HG03520 (cell line): Measurements from ENCODE around the gene FANCG.

ENCODE experiments used
- ATAC-seq: cut with Tn5 transposase; IDR thresholded peaks from one replicate; pipeline ENCODE4 v1.9.1; 2021; ENCODE audit warnings: mild to moderate bottlenecking, moderate library complexity; ENCODE audit not compliant: unreplicated experiment

FANCG gene

DNA sequence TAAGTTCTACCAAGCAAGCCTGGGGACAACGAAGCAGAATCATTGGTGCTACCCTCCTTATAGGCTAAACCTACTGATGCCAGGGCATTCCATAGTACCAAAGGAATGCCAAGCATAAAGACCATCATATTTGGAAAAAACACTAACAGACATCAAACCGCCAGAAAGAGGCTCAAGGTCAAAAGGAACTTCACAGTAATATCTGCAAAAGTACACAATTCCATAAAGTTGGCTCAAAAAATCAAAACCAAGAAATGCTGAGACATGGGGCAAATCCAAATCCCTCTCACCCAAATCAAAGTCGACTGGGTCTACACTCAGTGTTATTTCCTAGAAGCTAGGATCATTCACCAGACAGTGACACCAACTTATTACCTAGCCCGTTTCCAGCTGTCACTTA is 10.7 kb downstream of the FANCG start:
- no peak for ATAC-seq

DNA sequence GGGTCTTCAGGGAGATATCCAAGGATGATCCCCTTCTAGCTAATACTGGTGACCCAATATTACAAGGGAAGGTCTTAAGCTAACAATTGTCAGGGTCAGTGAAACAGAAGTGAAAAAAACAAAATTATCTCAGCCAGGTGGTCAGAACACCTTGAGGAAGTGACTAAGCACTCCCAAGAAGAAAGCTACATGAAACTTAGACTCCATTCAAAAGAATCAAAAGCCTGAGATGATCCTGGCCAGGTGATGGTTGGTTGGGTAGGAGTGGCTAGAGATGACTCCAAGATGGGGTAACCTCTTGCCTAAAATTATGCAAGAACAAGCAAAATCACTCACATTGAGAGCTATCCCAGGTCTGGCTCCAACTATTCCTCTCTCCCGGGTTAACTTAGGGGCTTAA is 12.7 kb downstream of the FANCG start:
- no peak for ATAC-seq

DNA sequence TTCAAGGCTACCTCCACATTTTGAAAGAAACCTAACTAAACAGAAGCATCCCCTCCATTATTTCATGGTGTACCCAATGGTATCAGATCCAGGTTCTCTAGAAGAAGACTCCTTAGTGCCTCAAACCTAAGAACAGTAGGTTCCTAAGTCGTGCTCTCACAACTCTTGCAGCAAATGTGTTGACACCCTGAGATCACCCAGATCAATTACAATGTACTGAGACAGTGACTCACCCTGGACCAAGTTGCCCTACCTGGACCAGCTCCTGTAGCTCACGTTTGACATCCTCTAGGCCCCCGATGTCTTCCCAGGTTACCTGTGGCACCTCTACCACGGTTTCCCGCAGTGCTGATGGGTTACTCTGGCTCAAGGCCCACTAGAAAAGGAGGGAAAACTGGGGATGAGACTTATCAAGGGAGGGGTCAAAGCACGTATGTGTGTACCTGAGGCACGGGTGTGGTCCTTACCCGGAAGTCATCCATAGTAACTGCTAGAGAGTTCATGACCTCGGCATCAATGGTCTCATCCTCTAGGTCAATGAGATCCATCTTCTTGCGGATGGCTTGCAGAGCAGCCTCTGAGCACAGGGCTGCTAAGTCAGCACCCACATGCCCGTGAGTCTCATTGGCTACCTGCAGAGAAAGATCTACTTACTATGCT is 19.1 kb downstream of the FANCG start:
- no peak for ATAC-seq

DNA sequence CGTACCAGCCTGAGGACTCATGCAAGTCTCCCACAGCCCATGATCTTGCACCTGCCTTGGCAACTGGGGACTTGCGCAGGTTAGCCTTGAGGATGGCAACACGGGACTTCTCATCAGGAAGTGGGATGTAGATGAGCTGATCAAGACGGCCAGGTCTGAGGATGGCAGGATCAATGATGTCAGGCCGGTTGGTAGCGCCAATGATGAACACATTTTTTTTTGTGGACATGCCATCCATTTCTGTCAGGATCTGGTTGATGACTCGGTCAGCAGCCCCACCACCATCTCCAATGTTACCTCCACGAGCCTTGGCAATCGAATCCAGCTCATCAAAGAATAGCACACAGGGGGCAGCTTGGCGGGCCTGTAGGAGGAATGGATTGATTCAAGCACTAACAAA is 20.3 kb downstream of the FANCG start:
- ATAC-seq: no peak

DNA sequence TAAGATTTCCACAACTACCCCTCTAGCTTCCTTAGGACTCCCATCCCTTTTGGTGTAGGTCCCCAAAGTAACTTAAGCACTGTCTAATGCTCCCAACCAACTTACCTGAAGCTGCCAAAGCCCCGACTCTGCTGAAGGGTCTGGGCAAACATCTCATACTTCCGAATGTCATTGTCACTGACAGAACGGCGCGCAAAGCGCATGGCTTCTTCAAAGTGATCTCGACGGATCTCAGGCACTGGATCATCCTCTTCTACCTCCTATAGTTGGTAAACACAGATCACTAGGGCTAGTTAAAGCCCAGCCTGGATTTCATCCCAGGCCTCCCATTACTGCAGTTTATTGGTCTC is 22.5 kb downstream of the FANCG start:
- ATAC-seq: no peak

DNA sequence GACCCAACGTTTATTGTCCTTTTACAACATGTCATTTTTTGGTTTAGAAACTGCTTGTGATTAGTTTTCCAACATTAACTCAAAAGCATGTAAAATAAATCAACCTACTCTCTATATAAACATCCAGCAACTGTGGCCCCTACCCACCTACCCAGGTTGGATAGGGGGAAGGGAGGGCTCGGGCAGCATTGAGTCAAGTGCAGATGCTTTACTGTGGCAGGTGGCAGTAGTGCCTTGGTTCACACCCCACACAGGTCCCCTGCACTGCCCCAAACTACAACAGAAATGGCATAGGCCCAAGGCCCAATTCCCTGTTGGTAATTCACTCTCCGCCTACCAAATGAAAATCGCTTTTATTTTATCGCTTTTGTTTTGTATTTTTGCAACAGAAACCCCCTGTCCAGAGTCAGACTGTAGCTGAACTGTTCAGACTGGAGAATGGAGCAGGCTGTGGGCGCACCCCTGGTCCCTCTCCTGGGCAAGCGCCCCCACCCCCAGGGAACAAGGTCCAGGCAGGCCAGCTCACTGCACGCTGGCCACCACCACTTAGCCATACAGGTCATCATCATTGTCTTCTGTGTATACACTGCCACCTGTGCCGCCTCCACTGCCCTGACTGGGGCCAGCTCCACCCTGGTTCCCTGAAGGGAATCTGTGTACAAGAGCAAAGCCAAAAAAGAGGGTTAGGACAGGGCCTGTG is 23.0 kb downstream of the FANCG start:
- ATAC-seq: no peak

DNA sequence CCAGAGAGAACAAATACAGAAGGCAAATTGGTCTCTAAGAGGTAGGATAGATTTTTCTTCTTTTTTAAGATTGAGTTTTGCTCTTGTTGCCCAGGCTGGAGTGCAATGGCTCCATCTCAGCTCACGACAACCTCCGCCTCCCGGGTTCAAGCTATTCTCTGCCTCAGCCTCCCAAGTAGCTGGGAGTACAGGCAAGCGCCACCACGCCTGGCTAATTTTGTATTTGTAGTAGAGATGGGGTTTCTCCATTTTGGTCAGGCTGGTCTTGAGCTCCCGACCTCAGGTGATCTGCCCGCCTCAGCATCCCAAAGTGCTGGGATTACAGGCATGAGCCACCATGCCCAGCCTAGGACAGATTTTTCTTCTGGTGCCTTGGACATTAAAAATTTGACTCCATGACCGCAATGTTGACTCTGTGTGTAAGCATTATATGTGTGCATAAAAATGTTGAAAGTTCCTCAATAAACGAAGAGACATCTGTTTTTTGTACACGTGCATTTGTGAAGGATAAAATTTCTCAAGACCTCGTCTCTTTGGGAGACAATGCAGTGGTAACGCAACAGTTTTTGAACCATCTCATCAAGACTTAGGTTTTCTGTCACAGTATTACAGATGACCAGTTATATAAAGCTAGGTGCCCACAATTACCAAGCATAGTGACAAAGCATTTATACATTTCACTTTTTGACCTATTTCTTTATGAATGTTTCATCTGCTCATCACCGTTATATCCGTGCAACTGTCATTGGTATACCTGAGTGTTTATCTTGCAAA is 24.7 kb downstream of the FANCG start:
- no peak for ATAC-seq

DNA sequence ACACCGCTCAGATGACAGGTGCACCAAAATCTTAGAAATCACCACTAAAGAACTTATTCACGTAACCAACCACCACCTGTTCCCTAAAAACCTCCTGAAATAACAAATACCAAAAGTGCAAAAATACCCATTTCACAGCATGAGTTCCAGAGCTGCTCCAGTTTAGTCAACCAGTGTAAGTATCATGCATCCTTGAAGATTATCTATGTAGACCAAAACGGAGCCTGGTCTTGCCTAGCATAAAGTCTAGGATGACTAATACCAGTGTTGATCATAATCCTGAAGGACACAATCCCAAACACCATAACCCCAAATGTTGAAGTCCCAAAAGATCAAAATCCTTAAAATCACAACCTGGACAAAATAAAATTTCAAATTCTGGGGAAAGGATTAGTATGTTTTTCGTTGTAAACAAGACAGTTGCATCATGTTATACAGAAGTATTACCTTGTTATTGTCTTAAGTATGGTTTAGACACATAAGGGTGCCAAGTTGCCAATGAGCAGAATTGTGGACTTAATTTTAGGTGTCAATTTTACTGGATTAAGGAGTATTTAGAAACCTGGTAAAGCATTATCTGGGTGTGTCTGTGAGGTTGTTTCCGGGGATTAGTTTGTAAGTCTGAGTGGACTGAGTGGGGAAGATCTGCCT is 25.4 kb downstream of the FANCG start:
- no peak for ATAC-seq

DNA sequence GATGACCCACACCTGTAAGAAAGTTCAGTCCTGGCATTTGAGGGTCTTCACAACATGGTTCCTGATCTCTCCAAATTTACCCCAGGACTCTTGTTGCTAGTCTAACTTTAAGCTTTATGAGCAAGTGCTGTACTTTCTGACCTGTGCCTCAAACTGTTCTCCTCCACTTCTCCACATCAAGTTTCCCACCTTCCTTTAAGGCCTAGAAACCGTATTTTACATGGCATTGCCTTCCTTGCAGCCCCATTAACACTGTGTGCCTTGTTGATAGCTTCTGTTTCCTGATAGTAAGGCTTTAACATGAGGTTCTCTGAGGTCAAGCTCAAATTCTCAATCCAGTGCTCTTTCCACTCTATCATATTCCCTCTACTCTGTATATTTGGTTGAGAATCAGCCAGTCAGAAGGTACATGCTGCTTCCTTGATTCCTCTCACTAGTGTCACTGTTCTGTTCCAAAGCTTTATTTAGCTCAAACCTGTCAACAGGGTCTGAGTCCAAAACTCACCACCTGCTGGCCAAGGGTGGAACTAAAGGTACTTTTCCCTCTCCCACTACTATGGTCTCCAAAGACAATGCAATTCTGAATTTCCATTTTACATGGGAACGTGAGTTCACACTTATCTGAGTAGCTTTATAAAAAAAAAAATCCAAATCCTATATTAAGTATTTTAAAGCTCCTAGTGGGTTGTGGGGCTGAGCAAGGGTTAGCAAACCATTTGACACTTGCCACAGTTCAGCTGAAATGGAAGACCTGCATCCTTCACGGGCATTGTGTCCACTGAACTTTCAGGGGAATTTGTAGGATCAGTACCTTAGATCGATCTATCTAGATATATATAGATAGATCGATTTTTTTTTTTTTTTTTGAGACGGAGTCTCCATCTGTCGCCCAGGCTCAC is 28.4 kb downstream of the FANCG start:
- ATAC-seq: no peak

DNA sequence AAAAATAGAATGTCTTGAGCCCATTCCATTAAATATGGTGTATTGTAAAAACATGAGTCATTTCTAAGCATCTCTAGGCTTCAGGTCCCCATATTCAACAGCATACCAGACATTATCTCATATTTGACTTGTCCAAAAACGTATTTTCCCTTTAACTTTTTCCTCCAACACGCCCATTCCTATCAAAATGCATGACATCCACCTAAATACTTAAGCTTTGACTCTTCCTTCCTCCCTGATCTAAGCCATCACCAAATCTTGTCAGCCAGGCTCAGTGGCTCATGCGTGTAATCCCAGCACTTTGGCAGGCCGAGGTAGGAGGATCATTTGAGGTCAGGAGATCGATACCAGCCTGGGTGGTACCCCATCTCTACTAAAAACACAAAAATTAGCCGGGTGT is 31.2 kb downstream of the FANCG start:
- ATAC-seq: no peak

DNA sequence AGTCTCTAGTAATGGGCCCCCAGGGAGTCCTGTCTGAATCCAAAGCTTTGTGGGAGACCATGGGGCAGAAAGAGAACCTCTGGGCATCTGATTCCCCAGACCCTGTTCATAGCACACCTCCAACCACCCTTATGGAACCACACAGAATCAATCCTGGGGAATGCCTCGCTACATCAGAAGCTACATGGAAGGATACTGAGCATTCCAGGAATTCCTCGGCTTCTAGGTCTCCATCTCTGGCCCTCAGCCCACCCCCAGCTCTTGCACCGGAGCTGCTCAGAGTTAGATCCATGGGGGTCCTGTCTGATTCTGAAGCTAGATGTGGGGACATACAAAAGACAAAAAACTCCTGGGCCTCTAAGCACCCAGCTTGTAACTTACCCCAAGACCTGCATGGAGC is 35.7 kb downstream of the FANCG start:
- ATAC-seq: no peak

DNA sequence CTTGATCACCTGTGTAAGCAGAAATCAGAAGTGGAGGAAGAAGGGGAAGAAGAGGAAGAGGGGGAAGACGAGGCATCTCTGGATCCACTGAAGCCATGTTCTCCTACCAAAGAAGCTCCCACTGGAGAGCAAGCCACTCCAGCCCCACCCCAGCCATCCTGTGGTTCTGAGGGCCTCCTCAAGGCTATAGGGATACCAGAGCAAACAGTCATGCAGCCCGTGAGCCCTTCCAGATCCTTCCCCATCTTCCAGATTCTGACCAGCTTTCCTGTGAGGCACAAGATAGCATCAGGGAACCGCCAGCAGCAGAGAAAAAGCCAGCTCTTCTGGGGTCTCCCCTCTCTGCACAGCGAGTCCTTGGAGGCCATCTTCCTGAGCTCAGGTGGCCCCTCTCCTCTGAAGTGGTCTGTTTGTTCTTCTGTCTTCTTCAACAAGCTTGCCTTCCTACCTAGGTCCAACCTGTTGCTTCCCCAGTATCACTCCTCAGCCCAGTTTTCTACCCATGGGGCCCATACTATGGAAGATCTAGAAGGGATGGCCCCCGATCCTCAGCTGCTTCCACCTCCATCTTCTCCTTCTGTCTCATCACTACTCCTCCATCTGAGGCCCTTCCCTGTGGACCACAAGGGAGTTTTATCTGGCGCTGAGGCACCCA is 36.7 kb downstream of the FANCG start:
- ATAC-seq: no peak

DNA sequence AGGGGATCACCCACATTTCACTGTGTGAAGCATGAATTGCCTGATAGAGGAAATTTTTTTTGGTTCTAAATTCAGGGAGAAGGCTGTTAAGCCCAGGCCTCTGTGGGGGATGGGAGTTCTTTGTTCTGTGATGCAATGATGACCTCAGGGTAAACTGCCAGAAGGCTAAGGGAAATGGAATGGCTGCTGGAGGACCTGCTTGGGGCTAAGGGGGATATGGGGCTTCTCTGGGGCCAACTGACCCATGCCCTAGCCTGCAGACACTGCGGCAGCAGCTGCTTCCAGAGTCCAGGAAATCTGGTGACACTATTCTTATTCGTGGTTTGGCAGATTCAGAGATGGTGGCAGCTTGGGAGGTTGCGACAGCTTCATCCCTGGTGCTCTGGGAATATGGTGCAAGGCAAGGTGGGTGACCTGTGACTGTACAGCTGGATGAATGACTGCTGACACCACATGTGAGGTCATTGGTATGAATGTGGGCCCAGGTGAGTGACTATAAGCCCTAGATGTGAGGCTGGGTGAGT is 37.6 kb downstream of the FANCG start:
- ATAC-seq: no peak

DNA sequence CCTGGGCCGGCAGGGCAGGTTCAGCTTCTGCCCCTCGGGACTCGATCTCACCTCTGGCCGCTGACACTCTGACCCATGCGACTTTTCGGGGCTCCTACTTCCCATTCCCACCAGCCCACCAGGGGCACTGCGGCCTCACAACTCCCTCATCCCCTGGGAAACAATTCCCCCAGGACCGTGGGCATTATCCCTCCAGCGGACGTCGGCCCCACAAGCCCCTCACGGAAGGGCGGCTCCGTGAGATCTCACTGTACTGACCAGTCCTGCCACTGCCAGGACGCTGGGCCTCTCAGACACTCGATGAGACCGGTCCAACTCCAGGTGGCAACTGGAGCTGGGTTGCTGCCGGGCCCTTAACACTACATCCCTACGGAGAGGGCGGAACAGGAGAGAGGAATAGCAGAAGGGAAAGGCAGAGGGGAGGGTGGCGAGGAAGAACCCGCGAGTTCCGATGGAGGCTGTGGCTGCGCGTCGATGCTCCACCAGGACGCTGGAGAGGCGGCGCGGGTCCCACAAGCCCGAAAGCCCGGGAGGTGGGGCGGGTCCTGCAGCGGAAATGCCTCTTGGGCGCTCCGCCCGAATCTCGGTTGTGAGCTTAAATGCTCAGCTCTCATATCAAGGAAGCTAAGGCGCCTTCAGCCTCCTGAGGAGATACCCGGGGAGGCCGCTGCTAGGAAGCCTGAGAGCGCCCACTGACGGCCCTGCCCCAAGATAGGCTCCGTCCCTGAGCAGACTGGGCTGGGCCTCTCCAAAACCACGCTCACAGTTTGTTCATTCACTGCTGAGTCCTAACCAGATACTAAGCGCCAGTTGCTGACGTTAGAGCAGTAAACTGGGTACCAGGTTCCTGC is 43.7 kb downstream of the FANCG start:
- no peak for ATAC-seq

DNA sequence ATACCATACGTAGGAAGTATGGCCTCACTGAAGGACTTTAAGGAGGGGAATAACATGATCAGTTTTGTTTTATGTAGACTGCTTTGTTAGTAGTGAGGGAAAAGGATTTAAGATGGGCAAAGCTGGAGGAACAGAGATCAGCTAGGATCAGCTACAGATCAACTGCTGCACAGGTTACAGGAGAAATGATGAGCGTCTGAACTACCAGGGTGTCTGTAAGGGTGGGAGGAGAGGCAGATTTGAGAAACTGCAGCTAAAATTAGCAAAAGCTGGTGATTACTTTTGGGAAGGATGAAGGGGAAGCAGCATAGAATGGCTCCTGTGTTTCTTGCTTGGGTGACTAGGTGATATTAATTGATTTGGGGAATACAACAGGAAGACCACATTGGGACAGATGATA is 46.6 kb downstream of the FANCG start:
- ATAC-seq: no peak

DNA sequence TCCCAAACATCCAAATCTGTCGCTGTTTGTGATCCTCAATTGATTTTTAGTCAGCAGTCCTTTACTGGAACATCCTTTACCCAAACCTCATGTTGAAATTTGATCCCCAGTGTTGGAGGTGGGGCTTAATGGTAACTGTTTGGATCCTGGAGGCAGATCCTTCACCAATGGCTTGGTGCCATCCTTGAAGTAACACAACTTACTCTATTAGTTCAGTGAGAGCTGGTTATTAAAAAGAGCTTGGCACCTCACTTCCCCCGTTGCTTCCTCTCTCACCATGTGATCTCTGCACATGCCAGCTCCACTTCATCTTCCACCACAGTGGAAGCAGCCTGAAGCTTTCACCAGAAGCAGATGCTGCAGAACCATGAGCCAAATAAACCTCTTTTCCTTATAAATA is 49.9 kb downstream of the FANCG start:
- no peak for ATAC-seq

DNA sequence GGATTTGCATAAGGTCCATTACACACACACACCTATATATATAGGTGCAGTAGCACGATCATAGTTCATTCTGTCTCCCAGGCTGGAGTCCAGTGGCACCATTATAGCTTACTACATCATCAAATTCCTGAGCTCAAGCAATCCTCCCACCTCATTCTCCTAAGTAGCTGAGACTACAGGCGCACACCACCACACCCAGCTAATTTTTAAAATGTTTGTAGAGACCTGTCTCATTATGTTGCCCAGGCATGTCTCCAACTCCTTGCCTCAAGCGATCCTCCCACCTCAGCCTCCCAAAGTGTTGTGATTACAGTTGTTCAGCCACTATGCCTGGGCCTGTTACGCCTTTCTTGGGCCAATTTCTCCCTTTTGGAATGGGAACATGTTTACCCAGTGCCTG is 50.5 kb downstream of the FANCG start:
- ATAC-seq: no peak

DNA sequence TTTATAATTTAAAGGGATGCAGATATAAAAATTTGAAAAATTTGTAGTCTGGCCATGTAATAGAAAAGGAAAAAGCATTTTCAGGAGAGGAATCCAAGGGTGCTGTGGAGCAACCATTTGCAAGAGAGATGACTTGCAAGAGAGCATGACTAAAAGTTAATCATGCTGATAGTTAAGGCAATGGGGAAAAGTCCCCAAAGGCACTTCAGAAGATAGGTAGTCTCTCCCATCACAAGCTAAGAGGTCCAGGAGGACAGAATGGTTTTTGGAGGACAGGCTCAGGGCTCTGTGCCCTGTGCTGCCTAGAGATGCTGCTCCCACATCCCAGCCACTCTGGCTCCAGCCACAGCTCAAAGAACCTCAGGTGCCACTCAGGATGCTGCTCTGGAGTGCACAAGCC is 51.4 kb downstream of the FANCG start:
- no peak for ATAC-seq

DNA sequence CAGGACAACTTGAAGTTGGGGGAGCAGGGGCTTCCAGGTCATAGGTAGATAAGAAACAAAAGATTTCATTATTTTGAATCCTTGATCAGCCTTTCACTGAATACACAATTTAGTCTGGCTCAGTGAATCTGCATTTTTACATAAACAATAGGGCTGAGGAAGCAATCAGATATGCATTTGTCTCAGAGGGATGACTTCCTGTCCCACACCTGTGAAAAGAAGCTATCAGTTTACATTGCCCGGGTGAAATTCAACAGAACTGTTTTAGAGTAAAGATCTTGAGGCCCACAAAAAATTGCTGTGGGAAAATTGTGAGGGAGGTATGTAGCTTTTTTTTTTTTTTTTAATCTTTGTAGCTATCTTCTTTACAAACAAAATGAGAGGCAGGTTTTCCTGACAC is 51.9 kb downstream of the FANCG start:
- no peak for ATAC-seq
